ELR (cell line): Measurements from ENCODE around the gene RGS7.
A peak's percentile ranks its signal among the peaks of the same experiment; 100 is the strongest.
"Not testable (repeated sequence)": the region's sequence is repeated elsewhere in the genome, so short reads cannot be mapped to it uniquely, and the experiment has no call there.

Source experiments
- DNase-seq: peaks from one replicate; pipeline ENCODE4 v3.0.0-alpha.2; 2015; ENCODE audit warnings: low read depth

RGS7 gene

GRCh38 chr1:240783728-240784137, 573.3 kb downstream of the RGS7 start:
- not testable (repeated sequence) for DNase-seq

- no peak for DNase-seq
Measured at GRCh38 chr1:240776237-240776636, 580.8 kb downstream of the RGS7 start.

- DNase-seq = no peak
Measured at GRCh38 chr1:240772131-240772530, 584.9 kb downstream of the RGS7 start.

DNA sequence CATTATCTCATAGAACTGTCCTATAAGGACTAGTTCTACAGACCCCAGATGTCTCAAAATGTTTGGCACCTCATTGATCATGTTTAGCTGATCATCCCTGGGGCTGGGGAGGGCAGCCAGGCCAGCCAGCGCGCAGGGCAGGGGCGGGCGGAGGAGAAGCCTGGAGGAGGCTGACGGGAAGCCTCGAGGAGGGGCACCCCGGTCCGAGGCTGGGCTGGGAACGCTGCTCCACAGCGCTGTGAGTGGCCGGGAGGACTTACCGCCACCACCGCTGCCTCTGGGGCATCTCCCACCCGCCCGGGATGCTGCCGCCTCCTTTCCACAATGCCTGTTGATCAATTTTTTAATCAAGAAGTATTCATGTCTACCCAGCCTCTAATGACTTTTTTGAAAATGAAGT, 585.6 kb downstream of the RGS7 start:
- DNase-seq = no peak

DNA sequence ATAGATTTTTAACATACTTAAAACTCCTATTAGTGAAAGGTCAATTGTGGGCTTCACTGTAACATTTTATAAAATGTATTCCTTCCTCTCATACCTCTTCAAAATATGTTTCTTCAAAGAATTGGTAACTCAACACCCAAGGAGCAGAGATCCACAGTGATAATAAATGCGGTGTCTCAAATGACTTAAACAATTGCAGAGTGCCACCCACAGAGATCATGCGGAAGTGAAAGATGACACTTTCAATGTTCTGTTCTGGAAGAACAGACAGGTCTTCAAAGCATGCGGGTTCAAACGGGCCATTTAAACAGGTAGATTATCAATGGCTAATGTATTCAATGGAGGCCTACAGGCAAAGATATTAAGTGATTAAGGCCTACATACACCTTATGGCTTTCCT, 588.0 kb downstream of the RGS7 start:
- no peak for DNase-seq

DNA sequence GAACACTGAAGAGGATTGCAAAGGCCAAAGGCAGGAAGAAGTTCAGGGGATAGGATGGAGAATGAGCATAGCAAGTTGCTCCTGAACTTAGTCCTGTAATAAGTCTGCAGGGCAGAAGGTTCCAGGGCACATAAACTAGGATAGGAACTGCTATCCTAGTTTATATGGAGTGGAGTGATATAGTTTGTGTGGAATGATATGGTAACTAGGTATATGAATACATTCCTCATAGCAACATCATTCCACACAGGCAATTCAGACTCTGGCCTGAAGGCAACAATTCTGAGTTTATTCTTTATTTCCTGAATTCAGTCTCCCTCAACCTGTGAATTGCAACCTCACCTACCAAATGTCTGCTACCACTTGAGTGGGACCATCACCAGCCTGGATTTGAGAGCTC, 590.2 kb downstream of the RGS7 start:
- DNase-seq = peak; percentile 65

DNA sequence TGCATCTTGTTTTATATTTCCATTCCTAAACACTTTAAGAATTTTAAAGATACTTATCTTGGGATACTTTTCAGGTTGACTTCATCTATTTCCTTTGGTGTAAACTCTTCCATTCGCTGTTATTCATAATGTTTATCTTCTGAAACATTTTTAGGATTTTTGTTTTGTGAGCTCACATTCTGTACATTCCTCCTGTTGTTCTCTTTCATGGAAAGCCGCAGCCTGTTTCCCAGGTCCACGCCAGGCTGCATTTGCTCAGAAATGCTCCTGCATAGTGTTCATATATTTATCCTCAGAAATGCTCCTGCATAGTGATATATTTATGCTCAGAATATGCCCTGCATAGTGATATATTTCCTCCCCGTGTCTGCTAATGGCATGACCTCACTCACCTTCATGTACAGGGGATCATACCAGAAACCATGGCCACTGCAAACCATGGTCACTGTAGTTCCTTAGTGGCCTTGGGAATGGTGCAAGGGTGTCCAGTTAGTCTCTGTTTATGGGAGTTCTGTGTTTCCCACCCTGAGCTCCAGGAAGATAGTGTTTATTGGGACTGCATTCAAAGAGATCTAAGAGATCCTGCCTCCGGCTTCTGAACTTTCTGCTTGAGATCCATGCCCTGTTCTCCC, 591.2 kb downstream of the RGS7 start:
- DNase-seq = peak; percentile 90

DNA sequence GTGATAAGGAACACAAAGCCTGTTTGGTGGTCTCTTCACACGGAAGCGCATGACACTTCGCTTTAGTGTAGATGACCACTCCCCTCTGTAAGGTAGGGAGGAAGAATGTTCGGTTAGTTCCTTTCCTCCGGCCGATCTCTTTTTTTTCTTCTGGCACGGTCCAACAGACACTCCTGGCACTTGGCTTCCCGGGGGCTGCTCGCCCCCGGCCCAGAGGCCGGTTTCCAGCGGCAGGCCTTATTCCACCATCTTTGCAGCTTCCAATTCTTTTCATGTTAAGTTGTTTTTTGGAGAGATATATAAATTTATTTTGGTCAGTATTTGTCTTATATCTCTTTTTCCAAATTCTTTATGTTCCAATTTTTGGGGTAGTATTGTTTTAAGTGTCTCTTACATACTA, 593.2 kb downstream of the RGS7 start:
- no peak for DNase-seq

DNA sequence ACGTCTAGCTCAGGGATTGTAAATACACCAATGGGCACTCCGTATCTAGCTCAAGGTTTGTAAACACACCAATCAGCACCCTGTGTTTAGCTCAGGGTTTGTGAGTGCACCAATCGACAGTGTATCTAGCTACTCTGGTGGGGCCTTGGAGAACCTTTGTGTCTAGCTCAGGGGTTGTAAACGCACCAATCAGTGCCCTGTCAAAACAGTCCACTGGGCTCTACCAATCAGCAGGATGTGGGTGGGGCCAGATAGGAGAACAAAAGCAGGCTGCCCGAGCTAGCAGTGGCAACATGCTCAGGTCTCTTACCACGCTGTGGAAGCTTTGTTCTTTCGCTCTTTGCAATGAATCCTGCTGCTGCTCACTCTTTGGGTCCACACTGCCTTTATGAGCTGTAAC, 593.9 kb downstream of the RGS7 start:
- not testable (repeated sequence) for DNase-seq

- DNase-seq = not testable (repeated sequence)
Measured at GRCh38 chr1:240762471-240762987, 594.5 kb downstream of the RGS7 start.

- DNase-seq = not testable (repeated sequence)
Measured at GRCh38 chr1:240758777-240759176, 598.2 kb downstream of the RGS7 start.

- no peak for DNase-seq
Measured at GRCh38 chr1:240758296-240758695, 598.7 kb downstream of the RGS7 start.

- DNase-seq = no peak
Measured at GRCh38 chr1:240747907-240748306, 609.1 kb downstream of the RGS7 start.

DNA sequence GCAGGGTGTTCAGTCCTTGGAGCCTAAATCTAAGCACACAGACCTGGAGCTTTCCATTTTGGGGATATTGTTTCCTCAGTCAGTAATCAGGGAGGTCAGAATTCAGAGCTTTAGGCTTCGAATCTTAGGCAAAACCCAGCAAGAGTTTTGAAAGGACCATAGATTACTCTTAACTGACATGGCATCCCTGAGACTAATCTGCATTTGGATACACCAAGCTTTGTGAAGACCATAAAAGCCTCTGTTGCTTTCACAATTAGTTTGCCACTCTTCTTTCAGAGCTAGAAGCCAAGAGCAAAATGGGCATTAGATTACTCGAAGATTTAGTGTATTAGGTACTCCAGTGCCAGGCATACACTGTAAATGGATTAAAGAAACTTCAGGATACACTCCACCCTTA, 613.3 kb downstream of the RGS7 start:
- no peak for DNase-seq

DNA sequence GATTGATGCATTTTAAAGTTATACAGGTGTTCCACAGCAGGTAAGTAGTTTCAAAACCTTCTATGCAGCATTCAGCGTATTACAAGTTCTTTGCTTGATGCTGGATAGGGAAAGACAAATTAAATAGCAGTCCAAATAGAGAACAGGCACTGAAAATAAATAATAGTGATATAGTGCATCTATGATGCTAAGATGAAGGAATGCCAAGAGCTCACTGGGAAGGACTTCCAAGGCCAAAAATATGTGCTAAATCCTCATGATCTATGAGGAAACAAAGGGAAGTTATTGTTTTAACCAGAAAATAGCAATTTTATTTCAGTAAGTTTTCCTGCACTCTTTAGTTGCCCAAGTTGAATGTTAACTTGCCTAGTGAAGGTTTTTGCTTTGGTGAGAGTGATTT, 617.3 kb downstream of the RGS7 start:
- DNase-seq = no peak

GRCh38 chr1:240739139-240739538, 617.9 kb downstream of the RGS7 start:
- peak; percentile 28 for DNase-seq

- no peak for DNase-seq
Measured at GRCh38 chr1:240737766-240738265, 619.2 kb downstream of the RGS7 start.

GRCh38 chr1:240737298-240737697, 619.7 kb downstream of the RGS7 start:
- DNase-seq = no peak

DNA sequence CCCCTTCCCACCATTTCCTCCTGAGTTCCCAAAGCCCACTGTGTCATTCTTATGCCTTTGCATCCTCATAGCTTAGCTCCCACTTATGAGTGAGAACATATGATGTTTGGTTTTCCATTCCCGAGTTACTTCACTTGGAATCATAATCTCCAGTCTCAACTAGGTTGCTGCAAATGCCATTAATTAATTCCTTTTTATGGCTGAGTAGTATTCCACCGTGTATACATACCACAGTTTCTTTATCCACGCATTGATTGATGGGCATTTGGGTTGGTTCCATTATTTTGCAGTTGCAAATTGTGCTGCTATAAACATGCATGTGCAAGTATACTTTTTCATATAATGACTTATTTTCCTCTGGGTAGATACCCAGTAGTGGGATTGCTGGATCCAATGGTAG, 622.3 kb downstream of the RGS7 start:
- not testable (repeated sequence) for DNase-seq

DNA sequence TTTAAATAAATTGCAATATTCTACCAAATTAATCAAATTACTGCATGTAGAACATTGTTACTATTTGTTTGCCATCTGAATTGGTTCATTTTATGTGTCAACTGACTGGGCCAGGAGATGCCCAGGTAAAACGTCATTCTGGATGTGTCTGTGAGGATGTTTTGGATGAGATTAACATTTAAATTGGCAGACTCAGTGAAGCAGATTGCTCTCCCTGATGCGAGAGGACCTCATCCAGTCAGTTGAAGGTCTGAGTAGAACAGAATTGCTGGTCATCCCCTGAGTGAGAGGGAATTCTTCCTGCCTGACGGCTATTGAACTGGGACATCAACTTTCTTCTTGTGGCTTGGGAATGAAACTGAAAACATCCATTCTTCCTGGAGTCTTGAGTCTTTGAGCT, 623.0 kb downstream of the RGS7 start:
- no peak for DNase-seq

DNA sequence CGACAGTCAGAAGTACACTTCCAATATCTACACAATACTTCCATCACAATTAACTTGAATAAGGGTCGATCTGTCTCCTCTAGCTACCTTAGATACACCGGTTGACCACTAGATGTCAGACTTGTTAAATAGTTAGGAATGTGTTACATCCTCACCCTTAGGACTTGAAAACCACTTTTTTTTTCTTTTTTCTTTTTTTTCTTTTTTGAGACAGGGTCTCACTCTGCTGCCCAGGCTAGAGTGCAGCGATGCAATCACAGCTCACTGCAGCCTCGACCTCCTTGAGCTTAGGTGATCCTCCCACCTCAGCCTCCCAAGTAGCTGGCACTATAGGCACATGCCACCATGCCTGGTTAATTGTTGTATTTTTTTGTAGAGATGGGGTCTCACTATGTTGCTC, 624.6 kb downstream of the RGS7 start:
- peak; percentile 83 for DNase-seq
